CD4-positive, alpha-beta T cell (primary cell): ENCODE measurements around the gene PTPRK. TPM values are rescaled to one million over a fixed set of nuclear protein-coding genes. Genes with fewer than 3 reads are reported as not detected.
A peak's percentile ranks its signal among the peaks of the same experiment; 100 is the strongest.

Experiments
- ATAC-seq: fragments of 200-7000 bp; cut with Tn5 transposase; one replicate; pipeline ENCODE4 v1.10.0; 2022; ENCODE audit warnings: mild to moderate bottlenecking; ENCODE audit not compliant: poor library complexity
- CTCF ChIA-PET: fragments of 350-600 bp; sonication (Branson Sonifier 250); formaldehyde crosslinking; loops from one replicate; lab custom pipeline; 2021; ENCODE audit warnings: antibody characterized with exemption, inconsistent platforms; lab: Charles Lee
- POLR2A ChIA-PET: fragments of 350-600 bp; sonication (Branson Sonifier 250); formaldehyde crosslinking; loops from one replicate; lab custom pipeline; 2021; ENCODE audit warnings: antibody characterized with exemption, inconsistent platforms; lab: Charles Lee
- DNase-seq, 14 experiments: peaks; one replicate each; pipeline ENCODE4 v3.0.0-alpha.2; 2013 to 2020; ENCODE audit warnings: mixed read lengths in 2 of 14
- H3K27ac ChIP-seq, 2 donors: one replicate each; pipeline versions ENCODE4 v1.5.1 to v1.7.0; 2013; ENCODE audit warnings: low read length in 2 of 2, low read depth in 1 of 2, mild to moderate bottlenecking in 1 of 2
- H3K27me3 ChIP-seq, 2 experiments: 1 replicate in 1 of 2; 2 replicates in 1 of 2; pipeline versions ENCODE4 v1.6.1 to v1.7.0; 2013; ENCODE audit warnings: low read length in 2 of 2, control low read depth in 1 of 2, mild to moderate bottlenecking in 1 of 2, moderate library complexity in 1 of 2; ENCODE audit not compliant: insufficient read depth in 2 of 2, control insufficient read depth in 1 of 2
- H3K36me3 ChIP-seq: one replicate; pipeline ENCODE4 v1.6.1; 2013; ENCODE audit warnings: low read length, control low read depth; ENCODE audit not compliant: insufficient read depth
- H3K4me1 ChIP-seq: one replicate; pipeline ENCODE4 v1.6.1; 2013; ENCODE audit warnings: low read length, control low read depth; ENCODE audit not compliant: insufficient read depth
- H3K4me3 ChIP-seq: one replicate; pipeline ENCODE4 v1.5.1; 2013; ENCODE audit warnings: mild to moderate bottlenecking, low read length, moderate library complexity
- H3K9me3 ChIP-seq, 2 experiments: 1 replicate in 1 of 2; 2 replicates in 1 of 2; pipeline versions ENCODE4 v1.6.1 to v1.7.0; 2013; ENCODE audit warnings: low read length in 2 of 2, mild to moderate bottlenecking in 2 of 2, control low read depth in 1 of 2, moderate library complexity in 1 of 2; ENCODE audit not compliant: control insufficient read depth in 1 of 2, insufficient read depth in 1 of 2
- H3K27ac Mint-ChIP-seq: one replicate; pipeline ENCODE4 v1.8.0; 2020; ENCODE audit warnings: mixed read lengths
- H3K27me3 Mint-ChIP-seq: one replicate; pipeline ENCODE4 v1.8.0; 2021; ENCODE audit warnings: mixed read lengths
- H3K36me3 Mint-ChIP-seq: one replicate; pipeline ENCODE4 v1.8.0; 2021; ENCODE audit warnings: low read depth, mixed read lengths
- H3K4me1 Mint-ChIP-seq: one replicate; pipeline ENCODE4 v1.8.0; 2021; ENCODE audit warnings: low read depth, mixed read lengths
- H3K4me3 Mint-ChIP-seq: one replicate; pipeline ENCODE4 v1.8.0; 2020; ENCODE audit warnings: mild to moderate bottlenecking, mixed read lengths
- H3K9me3 Mint-ChIP-seq: one replicate; pipeline ENCODE4 v1.8.0; 2020; ENCODE audit warnings: mixed read lengths
- CTCF ChIP-seq: fragments of 200-600 bp; IDR thresholded peaks from one replicate; pipeline ENCODE4 v1.8.0; 2022; ENCODE audit warnings: antibody characterized with exemption, mild to moderate bottlenecking
- intact Hi-C, 2 experiments: fragments of 100-400 bp; cut with DNase I in 1 of 2; cut with micrococcal nuclease in 1 of 2; formaldehyde crosslinking; loops; one replicate each; pipeline versions ENCODE4 v1.15.1 to v1.9.0; 2023 to 2025; cut with DNase I, micrococcal nuclease
- total RNA-seq, 174 experiments: library from RNA in 2 of 174; stranded (reverse) in 2 of 174; gene quantifications; one replicate each; pipeline ENCODE4 v1.2.3 and lab custom pipeline; 2021 to 2026

Gene PTPRK
- total RNA-seq, 2 experiments from 2014 or later: 8.4 to 10.3 TPM

- H3K27me3 ChIP-seq: no peaks in the 10 kb centered on the region
- no peak for TF ChIP-seq CTCF
- no peaks in the 10 kb centered on the region for H3K27me3 Mint-ChIP-seq
- ATAC-seq: no peak
- H3K4me1 ChIP-seq: peaks cover 15% of the 10 kb centered on the region
- ChIA-PET CTCF (interaction anchor here (1.2 to 2.1 kb wide), 5 partner anchors 8 to 114 kb away, joined by 3 to 6 read pairs (median 5); no protein-coding TSS in a partner anchor), POLR2A (interaction anchor here (0.7 to 3.8 kb wide), 7 partner anchors 10 to 75 kb away, joined by 3 to 17 read pairs (median 5); partner anchors contain the start of gene THEMIS)
- no peak overlapping the region for H3K4me3 Mint-ChIP-seq
- H3K36me3 ChIP-seq: no peaks in the 10 kb centered on the region
- intact Hi-C loops: no loop called here
- H3K27ac ChIP-seq: no peak overlapping the region
- no peaks in the 10 kb centered on the region for H3K9me3 ChIP-seq
- peaks cover 55% of the 10 kb centered on the region for H3K4me1 Mint-ChIP-seq
- no peak overlapping the region for H3K4me3 ChIP-seq
- no peak overlapping the region for H3K27ac Mint-ChIP-seq
- H3K9me3 Mint-ChIP-seq: peaks cover 3% of the 10 kb centered on the region
- no peak for DNase-seq
- peaks cover 4% of the 10 kb centered on the region for H3K36me3 Mint-ChIP-seq
Observed at GRCh38 chr6:127968394-127968793, 552.0 kb downstream of the PTPRK start.

GRCh38 chr6:127967708-127968107 lies 552.7 kb downstream of the PTPRK start:
- ATAC-seq (no peak), DNase-seq (no peak)
- Mint-ChIP-seq H3K4me3 (peak overlapping the region; percentile 59), H3K36me3 (peaks cover 4% of the 10 kb centered on the region), H3K9me3 (peaks cover 3% of the 10 kb centered on the region), H3K27me3 (no peaks in the 10 kb centered on the region), H3K4me1 (peaks cover 48% of the 10 kb centered on the region), H3K27ac (peak overlapping the region; percentile 42)
- no peak overlapping the region for H3K4me3 ChIP-seq
- H3K36me3 ChIP-seq: no peaks in the 10 kb centered on the region
- peaks cover 9% of the 10 kb centered on the region for H3K4me1 ChIP-seq
- H3K27ac ChIP-seq: no peak overlapping the region
- TF ChIP-seq CTCF: no peak
- no peaks in the 10 kb centered on the region for H3K27me3 ChIP-seq
- H3K9me3 ChIP-seq: no peaks in the 10 kb centered on the region
- CTCF ChIA-PET: interaction anchor here (1.2 to 2.0 kb wide), 4 partner anchors 9 to 113 kb away, joined by 3 to 5 read pairs (median 4); no protein-coding TSS in a partner anchor
- POLR2A ChIA-PET: interaction anchor here (1.0 to 3.8 kb wide), 6 partner anchors 10 to 60 kb away, joined by 3 to 17 read pairs (median 4); no protein-coding TSS in a partner anchor
- intact Hi-C loops: no loop called here

GRCh38 chr6:127966616-127967015 lies 553.8 kb downstream of the PTPRK start:
- Histone ChIP-seq H3K4me3 (no peak overlapping the region), H3K4me1 (peaks cover 8% of the 10 kb centered on the region), H3K27me3 (no peaks in the 10 kb centered on the region), H3K36me3 (no peaks in the 10 kb centered on the region), H3K27ac (no peak overlapping the region), H3K9me3 (no peaks in the 10 kb centered on the region)
- Mint-ChIP-seq H3K27me3 (no peaks in the 10 kb centered on the region), H3K4me1 (peaks cover 37% of the 10 kb centered on the region), H3K4me3 (no peak overlapping the region), H3K27ac (no peak overlapping the region), H3K9me3 (peaks cover 4% of the 10 kb centered on the region), H3K36me3 (no peaks in the 10 kb centered on the region)
- no peak for TF ChIP-seq CTCF
- intact Hi-C loops: no loop called here
- POLR2A ChIA-PET: no interaction called here
- no peak for DNase-seq
- CTCF ChIA-PET: no interaction called here
- no peak for ATAC-seq
